Stomach (tissue), 9 donors: ENCODE results near the gene F2. TPM values are rescaled to one million over a fixed set of nuclear protein-coding genes. Genes with fewer than 3 reads are reported as not detected.

Experiments
- DNase-seq, 2 donors: peaks; one replicate each; pipeline versions ENCODE4 v3.0.0 to v3.0.0-alpha.2; 2013 to 2019
- H3K27ac ChIP-seq, 5 donors: fragments of 200-600 bp in 4 of 5; sonication (generic) in 4 of 5; one replicate each; pipeline ENCODE4 v1.5.1; 2013 to 2019; ENCODE audit warnings: mild to moderate bottlenecking in 1 of 5, moderate library complexity in 1 of 5
- H3K27me3 ChIP-seq, 3 donors: fragments of 200-600 bp; sonication (generic); one replicate each; pipeline ENCODE4 v1.5.1; 2017 to 2019; ENCODE audit warnings: mixed run types in 1 of 3
- H3K36me3 ChIP-seq, 4 donors: fragments of 200-600 bp; sonication (generic); 1 replicate in 3 of 4; 2 replicates in 1 of 4; pipeline ENCODE4 v1.5.1; 2016 to 2019
- H3K4me1 ChIP-seq, 4 donors: fragments of 200-600 bp; sonication (generic); one replicate each; pipeline ENCODE4 v1.5.1; 2016 to 2019
- H3K4me3 ChIP-seq, 4 donors: fragments of 200-600 bp; sonication (generic) in 3 of 4; one replicate each; pipeline ENCODE4 v1.5.1; 2016 to 2019; ENCODE audit warnings: mild to moderate bottlenecking in 1 of 4
- H3K9me3 ChIP-seq, 4 donors: fragments of 200-600 bp; sonication (generic); one replicate each; pipeline ENCODE4 v1.5.1; 2016 to 2019
- EP300 ChIP-seq: sonication (generic); formaldehyde crosslinking; IDR thresholded peaks from one replicate; pipeline ENCODE4 v1.6.1; 2017; ENCODE audit warnings: antibody characterized with exemption
- POLR2A ChIP-seq, 4 donors: fragments of 450-650 bp; IDR thresholded peaks; one replicate each; pipeline ENCODE4 v1.6.1; 2016; ENCODE audit warnings: antibody characterized with exemption in 4 of 4, control low read depth in 2 of 4, mild to moderate bottlenecking in 1 of 4, moderate library complexity in 1 of 4
- POLR2AphosphoS5 ChIP-seq, 3 donors: sonication (generic); formaldehyde crosslinking; IDR thresholded peaks; one replicate each; pipeline ENCODE4 v1.6.1; 2016; ENCODE audit warnings: antibody characterized with exemption in 3 of 3
- WGBS, 5 donors: extraction: QIAGEN DNeasy Blood & Tissue Kit in 3 of 5; methylation state at CpG; one replicate each; pipeline versions ENCODE4 v1.1.5 to v1.1.7; 2013 to 2018; 5-methylcytosine and 5-hydroxymethylcytosine counted together
- intact Hi-C: fragments of 100-400 bp; cut with DNase I; formaldehyde crosslinking; loops from one replicate; pipeline ENCODE4 v1.15.1; 2023; ENCODE audit warnings: low total_unique reads
- polyA plus RNA-seq, 3 donors: library from polyadenylated mRNA; stranded (reverse); fragments of 200-250 nt; gene quantifications; one replicate each; pipeline ENCODE4 v1.2.3, GENCODE V29; 2013
- total RNA-seq, 5 donors: library from RNA; depleted of rRNA; stranded (reverse); fragments of >200 nt; gene quantifications; one replicate each; pipeline versions ENCODE4 v1.1.0 to v1.2.3, GENCODE V29; 2014 to 2016
- TF ChIP-seq, protein P1 (sequence below), 7 experiments: fragments of 450-650 bp in 4 of 7; fragments of 200-600 bp in 3 of 7; sonication (generic) in 3 of 7; IDR thresholded peaks; one replicate each; pipeline ENCODE4 v1.5.1; 2016 to 2019; ENCODE audit warnings: antibody characterized with exemption in 7 of 7, control low read depth in 2 of 7, mild to moderate bottlenecking in 1 of 7
- donor health status: healthy with polysubstance abuse.
- donor health status: Bipolar disorder and iron deficiency.
- donor health status: healthy.

F2 gene
- total and polyA plus RNA-seq, 8 donors = 0.19 to 0.92 (median 0.33) TPM; not detected in 5

GRCh38 chr11:46759196-46759595 lies 40.2 kb downstream of the F2 start:
- WGBS, 5 donors = 95 to 99% (median 97%) methylated on average over 6 of the region's 6 CpGs
- Histone ChIP-seq H3K4me1 (peaks cover 0 to 4% (median 0%) of the 10 kb centered on the region in 4 donors), H3K4me3 (no peak overlapping the region), H3K9me3 (no peaks in the 10 kb centered on the region), H3K27me3 (no peaks in the 10 kb centered on the region), H3K27ac (no peak overlapping the region), H3K36me3 (peaks cover 62 to 100% (median 100%) of the 10 kb centered on the region in 4 donors)
- no peak for TF ChIP-seq EP300
- TF ChIP-seq POLR2A (IDR thresholded peaks at IDR 0.05) = no peak
- TF ChIP-seq, protein P1, sequence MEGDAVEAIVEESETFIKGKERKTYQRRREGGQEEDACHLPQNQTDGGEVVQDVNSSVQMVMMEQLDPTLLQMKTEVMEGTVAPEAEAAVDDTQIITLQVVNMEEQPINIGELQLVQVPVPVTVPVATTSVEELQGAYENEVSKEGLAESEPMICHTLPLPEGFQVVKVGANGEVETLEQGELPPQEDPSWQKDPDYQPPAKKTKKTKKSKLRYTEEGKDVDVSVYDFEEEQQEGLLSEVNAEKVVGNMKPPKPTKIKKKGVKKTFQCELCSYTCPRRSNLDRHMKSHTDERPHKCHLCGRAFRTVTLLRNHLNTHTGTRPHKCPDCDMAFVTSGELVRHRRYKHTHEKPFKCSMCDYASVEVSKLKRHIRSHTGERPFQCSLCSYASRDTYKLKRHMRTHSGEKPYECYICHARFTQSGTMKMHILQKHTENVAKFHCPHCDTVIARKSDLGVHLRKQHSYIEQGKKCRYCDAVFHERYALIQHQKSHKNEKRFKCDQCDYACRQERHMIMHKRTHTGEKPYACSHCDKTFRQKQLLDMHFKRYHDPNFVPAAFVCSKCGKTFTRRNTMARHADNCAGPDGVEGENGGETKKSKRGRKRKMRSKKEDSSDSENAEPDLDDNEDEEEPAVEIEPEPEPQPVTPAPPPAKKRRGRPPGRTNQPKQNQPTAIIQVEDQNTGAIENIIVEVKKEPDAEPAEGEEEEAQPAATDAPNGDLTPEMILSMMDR (IDR thresholded peaks at IDR 0.05) = no peak
- no peak for TF ChIP-seq POLR2AphosphoS5 (IDR thresholded peaks at IDR 0.05)
- no peak for DNase-seq
- intact Hi-C loops = no loop called here

GRCh38 chr11:46760429-46761128 lies 41.6 kb downstream of the F2 start:
- Histone ChIP-seq H3K27me3 (no peaks in the 10 kb centered on the region), H3K36me3 (peaks cover 64 to 99% (median 98%) of the 10 kb centered on the region in 4 donors), H3K9me3 (no peaks in the 10 kb centered on the region), H3K27ac (no peak overlapping the region), H3K4me3 (no peak overlapping the region), H3K4me1 (peaks cover 0 to 4% (median 0%) of the 10 kb centered on the region in 4 donors)
- TF ChIP-seq POLR2A (IDR thresholded peaks at IDR 0.05) = no peak
- DNase-seq = no peak
- WGBS, 5 donors = 82 to 91% (median 85%) methylated on average over 6 of the region's 6 CpGs
- intact Hi-C loops = no loop called here

DNA sequence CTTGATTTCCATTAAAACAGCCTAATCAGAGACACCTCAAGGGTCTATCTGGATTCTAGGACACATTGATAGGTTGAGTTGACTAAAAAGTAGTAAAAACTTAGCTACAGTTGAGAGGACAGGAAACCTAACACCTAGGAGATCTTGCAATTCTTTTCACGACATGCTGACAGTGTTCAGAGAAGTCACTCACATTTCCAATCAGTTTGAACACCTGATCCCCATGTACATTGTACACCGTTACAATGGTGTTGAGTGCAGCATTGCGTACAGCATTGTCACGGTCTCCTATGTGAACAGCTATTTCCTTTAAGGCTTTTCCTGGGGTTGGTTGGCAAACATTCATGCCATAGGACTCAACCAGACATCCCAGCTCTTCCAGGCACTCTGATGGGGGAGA lies 42.8 kb downstream of the F2 start:
- Histone ChIP-seq H3K4me3 (no peak overlapping the region), H3K9me3 (no peaks in the 10 kb centered on the region), H3K27ac (no peak overlapping the region), H3K4me1 (no peaks in the 10 kb centered on the region), H3K36me3 (peaks cover 64 to 99% (median 98%) of the 10 kb centered on the region in 4 donors), H3K27me3 (no peaks in the 10 kb centered on the region)
- intact Hi-C loops = no loop called here
- no peak for DNase-seq
- 91 to 96% (median 96%) methylated on average over 4 of the region's 4 CpGs for WGBS, 5 donors
- TF ChIP-seq POLR2AphosphoS5 (IDR thresholded peaks at IDR 0.05) = no peak
- TF ChIP-seq, protein P1 (IDR thresholded peaks at IDR 0.05) = no peak
- no peak for TF ChIP-seq POLR2A (IDR thresholded peaks at IDR 0.05)
- TF ChIP-seq EP300 = no peak

DNA sequence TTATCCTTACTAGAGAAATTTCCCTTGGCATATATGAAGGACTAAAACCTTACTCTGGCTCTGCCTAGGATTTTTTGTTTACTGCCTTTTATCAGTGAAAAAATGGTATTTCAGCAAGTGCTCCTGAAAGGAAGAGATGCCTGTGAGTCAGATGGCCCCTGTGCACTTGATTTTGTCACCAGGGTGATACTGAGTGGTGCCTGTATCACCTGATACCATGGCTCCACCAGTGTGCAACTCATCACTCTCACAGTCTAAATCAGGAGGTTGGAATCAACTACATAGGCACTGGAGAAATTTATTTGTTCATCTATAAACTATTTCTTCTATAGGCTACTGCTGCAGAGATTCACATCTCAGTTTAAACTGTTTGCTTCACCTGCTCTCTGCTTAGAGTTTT lies 43.2 kb downstream of the F2 start:
- Histone ChIP-seq H3K9me3 (no peaks in the 10 kb centered on the region), H3K36me3 (peaks cover 64 to 99% (median 98%) of the 10 kb centered on the region in 4 donors), H3K4me1 (no peaks in the 10 kb centered on the region), H3K4me3 (no peak overlapping the region), H3K27me3 (no peaks in the 10 kb centered on the region), H3K27ac (no peak overlapping the region)
- intact Hi-C loops = no loop called here
- DNase-seq = no peak
- TF ChIP-seq POLR2A (IDR thresholded peaks at IDR 0.05) (no peak), EP300 (no peak), POLR2AphosphoS5 (IDR thresholded peaks at IDR 0.05) (no peak)
- TF ChIP-seq, protein P1 (IDR thresholded peaks at IDR 0.05) = no peak

DNA sequence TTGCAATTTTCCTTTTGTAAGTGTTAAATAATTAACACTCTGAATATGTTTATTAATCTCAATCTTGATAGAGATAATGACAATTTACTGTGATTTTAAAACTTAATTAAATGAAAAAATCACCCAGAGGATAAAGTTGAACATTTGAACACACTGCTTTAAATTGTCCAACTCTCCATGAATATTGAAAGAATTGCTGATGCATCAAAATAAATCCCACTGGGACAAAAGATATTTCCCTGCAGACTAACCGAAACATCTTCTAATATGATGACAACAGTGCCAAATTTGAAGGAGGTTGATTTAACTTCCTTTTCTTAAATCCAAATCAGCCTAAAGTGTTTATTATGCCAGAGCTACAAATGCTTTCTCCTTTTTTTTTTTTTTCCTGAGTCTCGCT lies 47.6 kb downstream of the F2 start:
- Histone ChIP-seq H3K36me3 (peaks cover 61 to 99% (median 98%) of the 10 kb centered on the region in 4 donors), H3K9me3 (no peaks in the 10 kb centered on the region), H3K27me3 (no peaks in the 10 kb centered on the region), H3K27ac (no peak overlapping the region), H3K4me1 (no peaks in the 10 kb centered on the region), H3K4me3 (no peak overlapping the region)
- intact Hi-C loops = no loop called here
- DNase-seq = no peak
- WGBS, 5 donors = 88 to 100% (median 96%) methylated on average over 2 of the region's 2 CpGs
- TF ChIP-seq EP300 (no peak), POLR2A (IDR thresholded peaks at IDR 0.05) (no peak), POLR2AphosphoS5 (IDR thresholded peaks at IDR 0.05) (no peak)
- TF ChIP-seq, protein P1 (IDR thresholded peaks at IDR 0.05) = no peak
